Tibial nerve (tissue), 4 donors: ENCODE results near the gene ZSCAN5B.

ENCODE experiments used
- EP300 ChIP-seq, 2 donors: sonication (generic); formaldehyde crosslinking; IDR thresholded peaks; one replicate each; pipeline ENCODE4 v1.6.1; 2017; ENCODE audit warnings: antibody characterized with exemption in 2 of 2, mild to moderate bottlenecking in 1 of 2
- TF ChIP-seq, protein P1 (sequence below), 5 experiments: fragments of 200-600 bp in 3 of 5; fragments of 450-650 bp in 2 of 5; sonication (generic) in 3 of 5; IDR thresholded peaks; one replicate each; pipeline ENCODE4 v1.5.1; 2016 to 2019; ENCODE audit warnings: antibody characterized with exemption in 5 of 5, mild to moderate bottlenecking in 3 of 5, moderate library complexity in 2 of 5

- TF ChIP-seq, protein P1, sequence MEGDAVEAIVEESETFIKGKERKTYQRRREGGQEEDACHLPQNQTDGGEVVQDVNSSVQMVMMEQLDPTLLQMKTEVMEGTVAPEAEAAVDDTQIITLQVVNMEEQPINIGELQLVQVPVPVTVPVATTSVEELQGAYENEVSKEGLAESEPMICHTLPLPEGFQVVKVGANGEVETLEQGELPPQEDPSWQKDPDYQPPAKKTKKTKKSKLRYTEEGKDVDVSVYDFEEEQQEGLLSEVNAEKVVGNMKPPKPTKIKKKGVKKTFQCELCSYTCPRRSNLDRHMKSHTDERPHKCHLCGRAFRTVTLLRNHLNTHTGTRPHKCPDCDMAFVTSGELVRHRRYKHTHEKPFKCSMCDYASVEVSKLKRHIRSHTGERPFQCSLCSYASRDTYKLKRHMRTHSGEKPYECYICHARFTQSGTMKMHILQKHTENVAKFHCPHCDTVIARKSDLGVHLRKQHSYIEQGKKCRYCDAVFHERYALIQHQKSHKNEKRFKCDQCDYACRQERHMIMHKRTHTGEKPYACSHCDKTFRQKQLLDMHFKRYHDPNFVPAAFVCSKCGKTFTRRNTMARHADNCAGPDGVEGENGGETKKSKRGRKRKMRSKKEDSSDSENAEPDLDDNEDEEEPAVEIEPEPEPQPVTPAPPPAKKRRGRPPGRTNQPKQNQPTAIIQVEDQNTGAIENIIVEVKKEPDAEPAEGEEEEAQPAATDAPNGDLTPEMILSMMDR (IDR thresholded peaks at IDR 0.05) = no peak
- no peak for TF ChIP-seq EP300 (IDR thresholded peaks at IDR 0.05)
These were observed 53.2 kb downstream of the ZSCAN5B start for GRCh38 chr19:56144376-56144775.
